Measurements from ENCODE around the gene CAV2. TPM values are rescaled to one million over a fixed set of nuclear protein-coding genes. Genes with fewer than 3 reads are reported as not detected.

CAV2 gene, protein sequence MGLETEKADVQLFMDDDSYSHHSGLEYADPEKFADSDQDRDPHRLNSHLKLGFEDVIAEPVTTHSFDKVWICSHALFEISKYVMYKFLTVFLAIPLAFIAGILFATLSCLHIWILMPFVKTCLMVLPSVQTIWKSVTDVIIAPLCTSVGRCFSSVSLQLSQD
- 100 to 1,000 TPM in 1 of 2 donors, 10 to 100 TPM in 1; 93.8 to 157 TPM for total RNA-seq

DNA sequence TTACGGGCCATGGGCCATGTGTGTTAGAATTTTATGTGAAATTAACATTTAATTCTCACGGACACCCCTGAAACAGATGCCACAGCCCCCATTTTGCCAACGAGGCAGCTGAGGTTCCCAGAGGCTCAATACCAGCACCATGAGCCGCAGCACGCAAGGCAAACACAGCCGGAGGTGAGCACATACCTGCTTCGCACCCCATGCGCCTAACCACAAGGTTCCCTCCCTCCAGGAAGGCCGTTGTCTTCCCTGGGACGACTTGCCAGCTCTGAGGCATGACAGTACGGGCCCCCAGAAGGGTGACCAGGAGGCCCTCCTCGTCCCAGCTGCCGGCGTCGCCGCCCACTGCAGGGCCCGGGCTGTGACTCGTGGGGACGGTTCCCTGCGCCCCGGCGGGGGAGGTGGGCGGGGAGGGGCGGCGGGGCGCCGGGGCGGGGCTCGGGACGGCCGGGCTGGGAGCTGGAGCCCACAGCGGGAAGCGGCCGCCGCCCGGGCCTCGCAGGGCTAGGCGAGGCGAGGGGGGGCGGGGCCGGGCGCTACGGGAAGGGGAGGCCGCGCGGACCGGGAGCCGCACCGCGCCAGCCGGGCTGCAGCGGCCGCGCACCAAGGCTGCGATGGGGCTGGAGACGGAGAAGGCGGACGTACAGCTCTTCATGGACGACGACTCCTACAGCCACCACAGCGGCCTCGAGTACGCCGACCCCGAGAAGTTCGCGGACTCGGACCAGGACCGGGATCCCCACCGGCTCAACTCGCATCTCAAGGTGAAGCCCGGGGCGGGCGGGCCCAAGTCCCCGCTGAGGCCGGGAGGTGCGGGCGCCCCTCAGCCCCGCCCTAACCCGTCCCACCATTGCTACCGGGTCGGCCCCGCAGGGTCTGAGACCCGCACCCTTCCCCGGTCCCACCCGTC lies at the start of gene CAV2:
Gene CAV2 (plus strand): TSS at position 571 of the 910 bp plus-strand sequence. CDS start 44 bp downstream, at position 615.
- Histone ChIP-seq H3K4me1 (ENCODE audit: control insufficient read depth in 1 of 2, low read depth in 2 of 2) (peaks cover 11 to 30% of the 10 kb centered on the region in 2 donors), H3K36me3 (no peaks in the 10 kb centered on the region), H3K27me3 (replicated peaks; ENCODE audit: insufficient read depth) (no peaks in the 10 kb centered on the region), H3K27ac (peak within 1 kb of the TSS; percentile 99), H3K4me3 (peak within 1 kb of the TSS; percentile 96), H3K9me3 (no peaks in the 10 kb centered on the region)
- ATAC-seq (ENCODE audit: insufficient number of reproducible peaks, low FRiP score, low read depth) (peak; percentile 74), DNase-seq (ENCODE audit: low spot score) (peak; percentile 18)
- TF ChIP-seq, protein P1, sequence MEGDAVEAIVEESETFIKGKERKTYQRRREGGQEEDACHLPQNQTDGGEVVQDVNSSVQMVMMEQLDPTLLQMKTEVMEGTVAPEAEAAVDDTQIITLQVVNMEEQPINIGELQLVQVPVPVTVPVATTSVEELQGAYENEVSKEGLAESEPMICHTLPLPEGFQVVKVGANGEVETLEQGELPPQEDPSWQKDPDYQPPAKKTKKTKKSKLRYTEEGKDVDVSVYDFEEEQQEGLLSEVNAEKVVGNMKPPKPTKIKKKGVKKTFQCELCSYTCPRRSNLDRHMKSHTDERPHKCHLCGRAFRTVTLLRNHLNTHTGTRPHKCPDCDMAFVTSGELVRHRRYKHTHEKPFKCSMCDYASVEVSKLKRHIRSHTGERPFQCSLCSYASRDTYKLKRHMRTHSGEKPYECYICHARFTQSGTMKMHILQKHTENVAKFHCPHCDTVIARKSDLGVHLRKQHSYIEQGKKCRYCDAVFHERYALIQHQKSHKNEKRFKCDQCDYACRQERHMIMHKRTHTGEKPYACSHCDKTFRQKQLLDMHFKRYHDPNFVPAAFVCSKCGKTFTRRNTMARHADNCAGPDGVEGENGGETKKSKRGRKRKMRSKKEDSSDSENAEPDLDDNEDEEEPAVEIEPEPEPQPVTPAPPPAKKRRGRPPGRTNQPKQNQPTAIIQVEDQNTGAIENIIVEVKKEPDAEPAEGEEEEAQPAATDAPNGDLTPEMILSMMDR (IDR thresholded peaks at IDR 0.05): no peak

DNA sequence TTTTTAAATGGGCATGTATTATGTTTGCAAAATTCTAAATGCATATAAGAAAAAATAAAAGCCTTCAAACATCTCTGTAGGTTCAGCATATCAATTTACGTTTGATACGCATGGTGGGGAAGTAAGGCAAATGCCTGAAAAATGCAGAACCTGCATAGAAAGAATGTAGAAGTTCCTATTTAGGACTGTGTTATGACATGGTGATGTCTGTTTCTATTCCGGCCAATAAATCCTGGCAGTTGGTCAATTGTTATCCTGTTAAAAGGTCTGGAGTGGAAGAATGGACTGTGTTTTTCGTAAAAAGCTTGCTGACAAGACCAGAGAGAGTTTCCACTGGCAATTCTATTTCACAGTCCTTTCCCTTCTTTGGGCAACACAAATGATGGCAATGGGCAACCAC lies 49.6 kb upstream of the CAV2 start:
- ATAC-seq (ENCODE audit: insufficient number of reproducible peaks, low FRiP score, low read depth) (no peak), DNase-seq (ENCODE audit: low spot score) (no peak)
- Histone ChIP-seq H3K27ac (peak overlapping the region; percentile 48 to 58), H3K4me1 (ENCODE audit: control insufficient read depth in 1 of 2, low read depth in 2 of 2) (peaks cover 18 to 55% of the 10 kb centered on the region in 2 donors), H3K4me3 (no peak overlapping the region), H3K27me3 (replicated peaks; ENCODE audit: insufficient read depth) (no peaks in the 10 kb centered on the region), H3K9me3 (no peaks in the 10 kb centered on the region), H3K36me3 (no peaks in the 10 kb centered on the region)
- TF ChIP-seq, protein P1 (IDR thresholded peaks at IDR 0.05): no peak

DNA sequence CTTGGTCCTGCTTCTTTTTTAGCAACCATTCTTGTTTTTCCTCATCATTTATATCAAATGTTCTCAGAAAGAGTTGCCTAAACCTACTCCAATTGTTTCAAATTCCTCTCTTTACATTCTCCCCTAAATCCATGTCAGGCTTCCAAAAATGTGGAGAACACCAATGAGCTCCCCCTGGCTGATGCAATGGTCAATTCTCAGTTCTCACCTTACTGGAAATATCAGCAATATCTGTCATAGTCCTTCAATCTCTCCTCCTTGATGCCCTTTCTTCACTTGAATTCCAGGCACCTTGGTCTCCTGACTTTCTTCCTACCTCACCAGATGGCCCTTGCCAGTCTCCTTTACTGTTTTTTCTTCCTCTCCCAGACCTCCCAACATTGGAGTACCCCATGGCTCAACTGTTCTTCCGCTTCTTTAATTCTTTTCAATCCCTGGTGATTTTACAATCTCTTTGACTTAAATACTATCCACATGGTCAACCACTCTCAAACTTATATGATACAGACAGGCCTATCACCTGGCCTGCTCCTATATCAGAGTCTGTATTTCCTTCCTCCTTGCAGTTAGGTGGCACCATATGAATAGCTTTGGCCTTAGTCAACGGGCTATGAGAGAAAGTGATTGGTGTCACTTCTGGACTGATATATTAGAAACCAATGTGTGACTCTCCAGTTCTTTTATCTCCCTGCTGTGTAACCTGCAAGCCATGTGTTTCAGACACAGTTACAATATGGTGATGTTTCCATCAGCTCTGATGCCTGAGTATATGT lies 47.4 kb upstream of the CAV2 start:
- no peak for ATAC-seq (ENCODE audit: insufficient number of reproducible peaks, low FRiP score, low read depth)

DNA sequence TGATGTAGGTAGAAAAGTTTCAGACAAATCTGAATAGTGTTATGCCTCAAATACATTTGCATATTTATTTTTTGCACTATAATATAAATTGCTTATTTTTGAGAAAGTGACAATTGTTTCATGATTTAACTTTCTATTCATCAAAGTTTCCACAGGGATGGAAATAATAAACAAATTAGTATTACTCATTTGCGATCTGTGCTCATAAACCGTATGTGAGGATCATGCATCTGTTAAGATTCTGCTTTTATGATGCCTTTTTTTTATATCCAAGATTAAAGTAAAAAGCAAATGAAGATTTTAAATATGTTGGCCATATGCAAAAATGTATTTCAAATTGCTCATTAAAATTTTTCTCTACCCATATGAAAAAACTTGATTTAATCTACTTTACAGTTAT lies 45.2 kb upstream of the CAV2 start:
- H3K4me3 ChIP-seq: no peak overlapping the region
- no peak overlapping the region for H3K27ac ChIP-seq
- ATAC-seq (ENCODE audit: insufficient number of reproducible peaks, low FRiP score, low read depth): no peak
- no peaks in the 10 kb centered on the region for H3K9me3 ChIP-seq
- TF ChIP-seq, protein P1 (IDR thresholded peaks at IDR 0.05): no peak
- H3K4me1 ChIP-seq (ENCODE audit: control insufficient read depth in 1 of 2, low read depth in 2 of 2): peaks cover 5 to 38% of the 10 kb centered on the region in 2 donors
- H3K27me3 ChIP-seq (replicated peaks; ENCODE audit: insufficient read depth): no peaks in the 10 kb centered on the region
- DNase-seq (ENCODE audit: low spot score): no peak
- H3K36me3 ChIP-seq: no peaks in the 10 kb centered on the region

More for the DNA sequence above, 47.4 kb upstream of the CAV2 start:
- Histone ChIP-seq H3K4me3 (no peak overlapping the region), H3K27me3 (replicated peaks; ENCODE audit: insufficient read depth) (no peaks in the 10 kb centered on the region), H3K9me3 (no peaks in the 10 kb centered on the region), H3K36me3 (no peaks in the 10 kb centered on the region), H3K4me1 (ENCODE audit: control insufficient read depth in 1 of 2, low read depth in 2 of 2) (peaks cover 15 to 53% of the 10 kb centered on the region in 2 donors), H3K27ac (no peak overlapping the region)
- TF ChIP-seq, protein P1 (IDR thresholded peaks at IDR 0.05): no peak
- DNase-seq (ENCODE audit: low spot score): no peak

All from thoracic aorta (tissue), 2 donors.